PC-3 (cell line): Measurements from ENCODE around the gene BCL2L11. TPM values are rescaled to one million over a fixed set of nuclear protein-coding genes. Genes with fewer than 3 reads are reported as not detected.

Source experiments
- ATAC-seq: fragments of 200-7000 bp; cut with Tn5 transposase; 2 replicates; pipeline ENCODE4 v1.9.1; 2020; ENCODE audit warnings: mild to moderate bottlenecking, moderate library complexity
- BruUV-seq: library from RNA; stranded (reverse); fragments of 400-500 nt; replicated peaks from 2 replicates; lab custom pipeline; 2021; lab: Mats Ljungman, UMichigan
- CTCF ChIA-PET: fragments of 300-600 bp; sonication (Branson Sonifier 250); formaldehyde crosslinking; loops from one replicate; lab custom pipeline; 2022; ENCODE audit warnings: antibody characterized with exemption; lab: Charles Lee
- POLR2A ChIA-PET: fragments of 300-600 bp; sonication (Branson Sonifier 250); formaldehyde crosslinking; loops from one replicate; lab custom pipeline; 2022; ENCODE audit warnings: antibody characterized with exemption; ENCODE audit not compliant: unreplicated experiment; lab: Charles Lee
- DNase-seq: peaks from one replicate; pipeline ENCODE4 v3.0.0-alpha.2; 2015
- H2AFZ ChIP-seq: fragments of 300-600 bp; sonication (generic); 2 replicates; pipeline ENCODE4 v1.6.0; 2016; ENCODE audit warnings: antibody characterized with exemption, low read length
- H3F3A ChIP-seq: fragments of 300-600 bp; sonication (generic); one replicate; pipeline ENCODE4 v1.6.0; 2017; ENCODE audit warnings: antibody characterized with exemption, low read length, control low read depth, mild to moderate bottlenecking; ENCODE audit not compliant: unreplicated experiment
- H3K27ac ChIP-seq: fragments of 300-600 bp; sonication (generic); 2 replicates; pipeline ENCODE4 v1.5.1; 2016; ENCODE audit warnings: mild to moderate bottlenecking, low read length
- H3K27me3 ChIP-seq: fragments of 300-600 bp; sonication (generic); 2 replicates; pipeline ENCODE4 v1.6.1; 2016; ENCODE audit warnings: low read length, mixed read lengths
- H3K36me3 ChIP-seq: fragments of 300-600 bp; sonication (generic); 2 replicates; pipeline ENCODE4 v1.6.1; 2016; ENCODE audit warnings: low read depth, mixed run types, low read length, mixed read lengths
- H3K4me1 ChIP-seq: fragments of 300-600 bp; sonication (generic); 2 replicates; pipeline ENCODE4 v1.5.1; 2016; ENCODE audit warnings: low read length; ENCODE audit not compliant: insufficient read depth
- H3K4me2 ChIP-seq: fragments of 300-600 bp; sonication (generic); 2 replicates; pipeline ENCODE4 v1.6.0; 2016; ENCODE audit warnings: low read length
- H3K4me3 ChIP-seq: fragments of 300-600 bp; sonication (generic); 2 replicates; pipeline ENCODE4 v1.5.1; 2016; ENCODE audit warnings: mild to moderate bottlenecking, low read length, mixed read lengths
- H3K79me2 ChIP-seq: fragments of 300-600 bp; sonication (generic); 2 replicates; pipeline ENCODE4 v1.6.1; 2017; ENCODE audit warnings: low read length, mixed read lengths
- H3K9ac ChIP-seq: fragments of 300-600 bp; sonication (generic); 2 replicates; pipeline ENCODE4 v1.6.0; 2016; ENCODE audit warnings: mild to moderate bottlenecking, low read length
- H3K9me2 ChIP-seq: fragments of 300-600 bp; sonication (generic); replicated peaks from 2 replicates; pipeline ENCODE4 v1.6.1; 2016; ENCODE audit warnings: mixed run types, low read length, mixed read lengths
- H3K9me3 ChIP-seq: fragments of 300-600 bp; sonication (generic); 2 replicates; pipeline ENCODE4 v1.6.1; 2016; ENCODE audit warnings: low read length, mixed read lengths
- H4K20me1 ChIP-seq: fragments of 300-600 bp; sonication (generic); 2 replicates; pipeline ENCODE4 v1.6.1; 2016; ENCODE audit warnings: low read length, mixed read lengths
- EZH2 ChIP-seq: fragments of 300-600 bp; sonication (generic); IDR thresholded peaks from one replicate; pipeline ENCODE4 v1.6.1; 2017; ENCODE audit warnings: antibody characterized with exemption, mild to moderate bottlenecking, low read length; ENCODE audit not compliant: unreplicated experiment
- EZH2phosphoT487 ChIP-seq: fragments of 300-600 bp; sonication (generic); IDR thresholded peaks from 2 replicates; pipeline ENCODE4 v1.6.1; 2018; ENCODE audit warnings: mild to moderate bottlenecking, antibody characterized with exemption, low read length, borderline replicate concordance
- intact Hi-C: fragments of 100-400 bp; cut with micrococcal nuclease; formaldehyde crosslinking; loops from 2 replicates; pipeline ENCODE4 v1.9.0; 2023
- total RNA-seq: library from RNA; depleted of rRNA; stranded (reverse); fragments of >200 nt; gene quantifications from 2 replicates; pipeline ENCODE4 v1.2.3, GENCODE V29; 2014
- TF ChIP-seq, protein P1 (sequence below): fragments of 300-600 bp; sonication (generic); conservative IDR thresholded peaks from 2 replicates; pipeline ENCODE4 v1.5.1; 2017; ENCODE audit warnings: antibody characterized with exemption, low read depth, mild to moderate bottlenecking, low read length

Gene BCL2L11
- total RNA-seq, 1 experiment from 2014 or later, result 11.3 TPM

DNA sequence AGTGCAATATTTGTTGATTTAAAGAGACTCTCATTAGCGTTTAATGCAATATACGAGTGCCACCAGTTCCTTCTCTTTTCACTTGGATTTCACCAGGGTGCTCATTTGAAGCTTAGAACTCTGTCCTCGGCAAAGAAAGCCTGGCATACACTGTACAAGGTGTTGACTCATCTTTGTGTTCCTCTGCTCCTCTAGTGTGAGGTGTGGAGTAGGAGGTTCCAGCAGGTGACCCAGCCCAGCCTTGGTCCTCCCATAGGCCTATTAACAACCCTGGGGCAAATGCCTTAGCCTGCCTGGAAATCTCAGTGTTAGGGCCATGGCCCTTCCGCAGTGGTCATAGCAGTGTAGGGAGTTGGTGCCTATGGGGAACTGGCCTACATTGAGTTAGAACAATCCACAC lies 20.1 kb downstream of the BCL2L11 start:
- peaks cover 34% of the 10 kb centered on the region for H3K4me1 ChIP-seq
- DNase-seq, result peak; percentile 18
- no peak overlapping the region for H3K4me2 ChIP-seq
- peaks cover 68% of the 10 kb centered on the region for H3K79me2 ChIP-seq
- intact Hi-C loops, result no loop called here
- no peak for TF ChIP-seq EZH2phosphoT487
- TF ChIP-seq, protein P1, sequence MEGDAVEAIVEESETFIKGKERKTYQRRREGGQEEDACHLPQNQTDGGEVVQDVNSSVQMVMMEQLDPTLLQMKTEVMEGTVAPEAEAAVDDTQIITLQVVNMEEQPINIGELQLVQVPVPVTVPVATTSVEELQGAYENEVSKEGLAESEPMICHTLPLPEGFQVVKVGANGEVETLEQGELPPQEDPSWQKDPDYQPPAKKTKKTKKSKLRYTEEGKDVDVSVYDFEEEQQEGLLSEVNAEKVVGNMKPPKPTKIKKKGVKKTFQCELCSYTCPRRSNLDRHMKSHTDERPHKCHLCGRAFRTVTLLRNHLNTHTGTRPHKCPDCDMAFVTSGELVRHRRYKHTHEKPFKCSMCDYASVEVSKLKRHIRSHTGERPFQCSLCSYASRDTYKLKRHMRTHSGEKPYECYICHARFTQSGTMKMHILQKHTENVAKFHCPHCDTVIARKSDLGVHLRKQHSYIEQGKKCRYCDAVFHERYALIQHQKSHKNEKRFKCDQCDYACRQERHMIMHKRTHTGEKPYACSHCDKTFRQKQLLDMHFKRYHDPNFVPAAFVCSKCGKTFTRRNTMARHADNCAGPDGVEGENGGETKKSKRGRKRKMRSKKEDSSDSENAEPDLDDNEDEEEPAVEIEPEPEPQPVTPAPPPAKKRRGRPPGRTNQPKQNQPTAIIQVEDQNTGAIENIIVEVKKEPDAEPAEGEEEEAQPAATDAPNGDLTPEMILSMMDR, result no peak
- TF ChIP-seq EZH2, result no peak
- peak overlapping the region; percentile 93; the same call in 1 of the 2 replicates for H3K27ac ChIP-seq
- H3K9me3 ChIP-seq, result no peaks in the 10 kb centered on the region
- H3K9ac ChIP-seq, result no peak overlapping the region
- no TSS peak for BruUV-seq
- H3F3A ChIP-seq, result no peaks in the 10 kb centered on the region
- H3K27me3 ChIP-seq, result no peaks in the 10 kb centered on the region
- ChIA-PET POLR2A (no interaction called here), CTCF (no interaction called here)
- no peak overlapping the region for H3K4me3 ChIP-seq
- peaks cover 14% of the 10 kb centered on the region; the same call in 1 of the 2 replicates for H4K20me1 ChIP-seq
- ATAC-seq, result no peak
- no peaks in the 10 kb centered on the region for H3K9me2 ChIP-seq
- H2AFZ ChIP-seq, result no peak overlapping the region
- H3K36me3 ChIP-seq, result peaks cover 11% of the 10 kb centered on the region

DNA sequence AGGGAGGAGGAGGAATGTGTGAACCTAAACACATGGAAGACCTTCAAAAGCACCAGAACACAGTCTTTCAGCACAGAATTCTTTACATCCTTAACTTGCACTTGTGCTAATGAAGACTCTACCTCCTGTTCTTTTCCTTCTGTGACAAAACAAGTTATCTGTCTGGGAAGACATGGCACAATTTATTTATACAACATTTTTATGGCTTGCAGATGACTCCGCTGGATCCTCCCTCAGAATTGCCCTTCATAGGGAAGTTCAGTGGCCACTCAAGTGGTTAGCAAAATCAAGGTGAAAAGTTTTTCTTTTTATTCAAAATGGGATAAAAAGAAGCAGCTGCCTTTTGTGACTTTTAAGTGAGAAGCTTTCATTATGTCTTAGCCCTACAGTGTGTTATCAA lies 21.4 kb downstream of the BCL2L11 start:
- Histone ChIP-seq H4K20me1 (peaks cover 8% of the 10 kb centered on the region; the same call in 1 of the 2 replicates), H3K4me2 (no peak overlapping the region), H3K27me3 (no peaks in the 10 kb centered on the region), H3K79me2 (peaks cover 64% of the 10 kb centered on the region), H3K9me3 (no peaks in the 10 kb centered on the region), H3K27ac (no peak overlapping the region), H3K4me1 (peaks cover 30% of the 10 kb centered on the region), H3K4me3 (no peak overlapping the region), H2AFZ (no peak overlapping the region), H3K36me3 (peaks cover 18% of the 10 kb centered on the region), H3K9me2 (no peaks in the 10 kb centered on the region), H3F3A (no peaks in the 10 kb centered on the region), H3K9ac (no peak overlapping the region)
- no TSS peak for BruUV-seq
- no peak for DNase-seq
- CTCF ChIA-PET, result no interaction called here
- POLR2A ChIA-PET, result no interaction called here
- TF ChIP-seq, protein P1, result no peak
- no peak for TF ChIP-seq EZH2
- intact Hi-C loops, result no loop called here
- ATAC-seq, result no peak

DNA sequence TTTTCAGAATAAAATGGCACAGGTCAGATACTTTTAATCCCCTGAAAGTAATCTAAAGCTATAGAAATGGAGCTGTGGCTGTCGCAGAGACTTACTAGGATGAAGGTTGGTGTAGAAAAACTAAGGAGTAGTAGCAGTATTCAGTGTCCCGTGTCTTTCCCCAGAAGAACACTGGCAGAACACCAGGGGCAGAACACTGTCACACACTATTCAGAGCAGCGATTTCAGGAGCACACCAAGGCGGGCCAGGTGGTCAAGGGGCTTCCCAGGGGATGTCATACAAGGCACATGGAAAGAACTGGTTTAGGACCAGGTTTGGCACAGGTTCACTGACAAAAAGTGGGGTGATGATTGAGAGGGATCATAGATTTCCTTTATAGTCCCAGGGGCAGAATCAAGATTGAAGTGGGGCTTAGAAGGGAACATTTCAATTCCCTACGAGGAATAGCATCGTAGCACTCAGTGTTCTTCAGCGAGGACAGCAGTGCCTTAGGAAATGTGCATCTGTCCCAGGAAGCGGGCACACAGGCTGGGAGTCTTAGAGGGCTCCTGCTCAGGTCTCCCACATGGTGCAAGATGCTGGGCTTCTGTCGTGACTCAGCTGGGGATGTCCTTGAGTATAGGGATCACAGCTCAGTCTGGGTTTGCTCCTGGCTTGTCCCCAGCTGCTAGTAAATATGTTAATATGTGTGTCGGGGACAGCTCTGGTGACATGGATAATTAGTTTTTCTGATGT lies 22.6 kb downstream of the BCL2L11 start:
- intact Hi-C loops, result no loop called here
- BruUV-seq, result no TSS peak
- H3K27me3 ChIP-seq, result no peaks in the 10 kb centered on the region
- no peak for TF ChIP-seq EZH2
- TF ChIP-seq EZH2phosphoT487, result no peak
- TF ChIP-seq, protein P1, result no peak
- ChIA-PET POLR2A (no interaction called here), CTCF (no interaction called here)
- H3K4me2 ChIP-seq, result no peak overlapping the region
- H3K27ac ChIP-seq, result no peak overlapping the region
- H2AFZ ChIP-seq, result no peak overlapping the region
- no peak overlapping the region for H3K4me3 ChIP-seq
- peaks cover 18% of the 10 kb centered on the region for H3K36me3 ChIP-seq
- no peaks in the 10 kb centered on the region for H3K9me3 ChIP-seq
- ATAC-seq, result no peak
- no peak for DNase-seq
- H3K79me2 ChIP-seq, result peaks cover 60% of the 10 kb centered on the region
- peaks cover 8% of the 10 kb centered on the region; the same call in 1 of the 2 replicates for H4K20me1 ChIP-seq
- H3F3A ChIP-seq, result no peaks in the 10 kb centered on the region
- H3K9ac ChIP-seq, result no peak overlapping the region
- peaks cover 30% of the 10 kb centered on the region for H3K4me1 ChIP-seq
- no peaks in the 10 kb centered on the region for H3K9me2 ChIP-seq
